GM12878 (cell line): ENCODE data around the gene KIR3DL3. TPM values are rescaled to one million over a fixed set of nuclear protein-coding genes. Genes with fewer than 3 reads are reported as not detected.

Source experiments
- ATAC-seq: fragments of 200-7000 bp; cut with Tn5 transposase; 3 replicates; pipeline ENCODE4 v1.9.1; 2020; ENCODE audit warnings: mild to moderate bottlenecking, moderate library complexity
- BruUV-seq: library from RNA; stranded (reverse); fragments of 400-500 nt; replicated peaks from 2 replicates; lab custom pipeline; 2021; lab: Mats Ljungman, UMichigan
- CTCF ChIA-PET: fragments of 300-600 bp; sonication (Branson Sonifier 250); formaldehyde crosslinking; extraction: SDS; loops from one replicate; lab custom pipeline; 2021; ENCODE audit warnings: inconsistent platforms; lab: Yijun Ruan, JAX
- POLR2A ChIA-PET: fragments of 350-600 bp; formaldehyde crosslinking; extraction: SDS; loops from one replicate; lab custom pipeline; 2021; ENCODE audit warnings: inconsistent platforms; lab: Charles Lee
- RAD21 ChIA-PET: fragments of 300-600 bp; sonication (Branson Sonifier 250); formaldehyde crosslinking; loops from one replicate; lab custom pipeline; 2023; ENCODE audit warnings: antibody characterized with exemption; ENCODE audit not compliant: unreplicated experiment; lab: Charles Lee
- SMC1A ChIA-PET: fragments of 300-600 bp; sonication (Branson Sonifier 250); formaldehyde crosslinking; loops from one replicate; lab custom pipeline; 2023; ENCODE audit not compliant: unreplicated experiment, uncharacterized antibody; lab: Charles Lee
- DNase-seq: peaks from one replicate; pipeline ENCODE4 v3.0.0-alpha.2; 2011; ENCODE audit warnings: low read depth, low spot score
- FAIRE-seq: peaks from 3 replicates; lab custom pipeline; 2011; peaks lifted over from hg19 to GRCh38; lab: Jason Lieb, UNC
- H2AFZ ChIP-seq: 2 replicates; pipeline ENCODE4 v1.6.0; 2011; ENCODE audit warnings: low read depth, low read length, control low read depth; ENCODE audit not compliant: control insufficient read depth
- H3K27ac ChIP-seq: 2 replicates; pipeline ENCODE4 v1.5.1; 2011; ENCODE audit warnings: control low read depth; ENCODE audit not compliant: control insufficient read depth, insufficient read depth
- H3K27me3 ChIP-seq, 2 experiments: replicated peaks in 1 of 2; 2 replicates each; pipeline versions ENCODE4 v1.6.0 to v1.6.1; 2011; ENCODE audit warnings: low read length in 1 of 2; ENCODE audit not compliant: control insufficient read depth in 2 of 2, insufficient read depth in 2 of 2
- H3K36me3 ChIP-seq, 2 experiments: 2 replicates each; pipeline ENCODE4 v1.5.1; 2011; ENCODE audit warnings: low read length in 1 of 2; ENCODE audit not compliant: control insufficient read depth in 2 of 2, insufficient read depth in 2 of 2
- H3K4me1 ChIP-seq: 2 replicates; pipeline ENCODE4 v1.6.1; 2011; ENCODE audit warnings: mild to moderate bottlenecking, low read length, moderate library complexity, mixed read lengths; ENCODE audit not compliant: control insufficient read depth, insufficient read depth
- H3K4me2 ChIP-seq: 2 replicates; pipeline ENCODE4 v1.6.0; 2011; ENCODE audit warnings: control low read depth; ENCODE audit not compliant: control insufficient read depth, insufficient read depth
- H3K4me3 ChIP-seq: fragments of 200-600 bp; sonication (generic); 2 replicates; pipeline ENCODE4 v1.5.1; 2016
- H3K79me2 ChIP-seq: 2 replicates; pipeline ENCODE4 v1.6.0; 2011; ENCODE audit warnings: low read length; ENCODE audit not compliant: control insufficient read depth, insufficient read depth
- H3K9ac ChIP-seq: 2 replicates; pipeline ENCODE4 v1.8.0; 2011; ENCODE audit warnings: low read length, control low read depth, mixed read lengths; ENCODE audit not compliant: control insufficient read depth, insufficient read depth
- H3K9me3 ChIP-seq: replicated peaks from 3 replicates; pipeline ENCODE4 v1.5.1; 2011; ENCODE audit warnings: mild to moderate bottlenecking, low read length; ENCODE audit not compliant: control insufficient read depth, insufficient read depth
- H4K20me1 ChIP-seq: 2 replicates; pipeline ENCODE4 v1.6.0; 2011; ENCODE audit not compliant: control insufficient read depth, insufficient read depth
- ELK1 ChIP-seq: IDR thresholded peaks from 2 replicates; pipeline ENCODE4 v1.6.1; 2012; ENCODE audit warnings: low read depth, low read length, improper control_type of control experiment
- FOS ChIP-seq: IDR thresholded peaks from 3 replicates; pipeline ENCODE4 v1.6.1; 2011; ENCODE audit warnings: borderline replicate concordance; ENCODE audit not compliant: insufficient read length; ENCODE audit errors: extremely low read depth
- LARP7 ChIP-seq: fragments of 450-650 bp; IDR thresholded peaks from 2 replicates; pipeline ENCODE4 v1.6.1; 2017; ENCODE audit warnings: mild to moderate bottlenecking
- RUNX3 ChIP-seq: IDR thresholded peaks from 2 replicates; pipeline ENCODE4 v1.6.1; 2012; ENCODE audit warnings: low read length, inconsistent platforms
- STAT1 ChIP-seq: fragments of 450-650 bp; conservative IDR thresholded peaks from 2 replicates; pipeline ENCODE4 v1.6.1; 2014; ENCODE audit warnings: antibody characterized with exemption, mild to moderate bottlenecking
- TAF1 ChIP-seq: IDR thresholded peaks from 2 replicates; pipeline ENCODE4 v1.6.1; 2011; ENCODE audit warnings: mild to moderate bottlenecking, low read depth, low read length, borderline replicate concordance
- WGBS: methylation state at CpG from one replicate; pipeline ENCODE4 v1.1.6; 2016; ENCODE audit warnings: low lambda C conversion rate; ENCODE audit not compliant: insufficient replicate concordance, insufficient coverage; ENCODE audit errors: missing lambda C conversion rate; 5-methylcytosine and 5-hydroxymethylcytosine counted together
- in situ Hi-C: fragments of 300-500 bp; cut with MboI; formaldehyde crosslinking; loops from 9 replicates; pipeline ENCODE4 v1.14.3; 2018; ENCODE audit warnings: mixed read lengths
- intact Hi-C: fragments of 100-400 bp; cut with micrococcal nuclease; formaldehyde crosslinking; loops from one replicate; pipeline ENCODE4 v1.14.2; 2022; ENCODE audit not compliant: unreplicated experiment
- polyA plus RNA-seq, 11 experiments: library from polyadenylated mRNA; depleted of rRNA in 4 of 11; unstranded in 6 of 11; stranded (reverse) in 5 of 11; fragments of >200 nt; fragmentation: Nextera tagmentation in 4 of 11; fragmentation: Illumina TruSeq in 1 of 11; extraction: Ambion mirVana in 4 of 11; extraction: Trizol in 1 of 11; gene quantifications; 1 replicate in 1 of 11; 2 replicates in 10 of 11; pipeline versions ENCODE4 v1.2.1 to v1.2.3, GENCODE V29; 2011 to 2016; ENCODE audit warnings: inconsistent platforms in 2 of 11, missing spikeins in 2 of 11, low read depth in 1 of 11
- total RNA-seq, 4 experiments: library from RNA; depleted of rRNA in 3 of 4; stranded (reverse); fragments of >200 nt in 3 of 4; fragmentation: Illumina TruSeq in 1 of 4; extraction: Trizol in 1 of 4; gene quantifications; 2 replicates each; pipeline versions ENCODE4 v1.2.1 to v1.2.3, GENCODE V29; 2013 to 2021

KIR3DL3 gene
- total and polyA plus RNA-seq, 10 of the 15 experiments (the other 5 are each of a cell fraction or from before 2014, with no cell fraction given) = not detected

GRCh38 chr19:54682306-54682856, 41.9 kb upstream of the KIR3DL3 start:
- BruUV-seq = no TSS peak
- RAD21 ChIA-PET = interaction anchor here (1.1 to 2.1 kb wide), 3 partner anchors 8 to 30 kb away, joined by 4 to 6 read pairs (median 4); no protein-coding TSS in a partner anchor
- in situ Hi-C loops = no loop called here
- Histone ChIP-seq H3K27me3 (no peaks in the 10 kb centered on the region; a peak in 1 of 4 replicates), H4K20me1 (no peaks in the 10 kb centered on the region), H3K79me2 (no peaks in the 10 kb centered on the region), H3K27ac (no peak overlapping the region), H3K9me3 (no peaks in the 10 kb centered on the region), H3K9ac (no peak overlapping the region), H2AFZ (no peak overlapping the region), H3K4me3 (no peak overlapping the region), H3K4me2 (no peak overlapping the region), H3K36me3 (no peaks in the 10 kb centered on the region), H3K4me1 (no peaks in the 10 kb centered on the region)
- CTCF ChIA-PET = interaction anchor here (0.7 to 20.9 kb wide), 5 partner anchors 9 to 205 kb away, joined by 3 to 842 read pairs (median 9); partner anchors contain the start of gene LILRB4
- FAIRE-seq (no peak), DNase-seq (no peak), ATAC-seq (no peak)
- intact Hi-C loops = no loop called here
- SMC1A ChIA-PET = interaction anchor here (0.7 to 7.6 kb wide), 9 partner anchors 8 to 204 kb away, joined by 3 to 64 read pairs (median 3); no protein-coding TSS in a partner anchor
- TF ChIP-seq TAF1 (no peak), RUNX3 (no peak), ELK1 (no peak), FOS (no peak), STAT1 (no peak), LARP7 (no peak)
- POLR2A ChIA-PET = no interaction called here
- 36% methylated on average over 7 of the region's 7 CpGs for WGBS
